Measurements from ENCODE around the gene TNFRSF14.
A peak's percentile ranks its signal among the peaks of the same experiment; 100 is the strongest.

TNFRSF14 gene

GRCh38 chr1:2558861-2559260, 2.7 kb downstream of the TNFRSF14 start:
- Histone ChIP-seq H3K4me1 (ENCODE audit: control insufficient read depth in 2 of 2, insufficient read depth in 1 of 2, low read depth in 1 of 2, low read length in 2 of 2) (peaks cover 7 to 18% of the 10 kb centered on the region in 2 donors), H3K23ac (ENCODE audit: low read depth, low read length, poor library complexity) (peak overlapping the region; percentile 3), H4K8ac (ENCODE audit: low read depth, low read length) (no peak overlapping the region), H2AK5ac (ENCODE audit: low read depth, low read length) (peak overlapping the region; percentile 100), H3K36me3 (replicated peaks in 1 of 2; ENCODE audit: control insufficient read depth in 2 of 2, insufficient read depth in 2 of 2, low read length in 2 of 2) (no peaks in the 10 kb centered on the region), H2BK5ac (ENCODE audit: low read length) (no peak overlapping the region), H2BK120ac (ENCODE audit: low read depth, low read length) (no peak overlapping the region), H3K18ac (ENCODE audit: low read length) (peak overlapping the region; percentile 11), H2BK15ac (ENCODE audit: low read length) (no peak overlapping the region), H3K27me3 (ENCODE audit: control insufficient read depth in 3 of 3, insufficient read depth in 3 of 3, low read depth in 1 of 3, low read length in 3 of 3) (peaks cover 0 to 26% (median 0%) of the 10 kb centered on the region in 3 experiments), H4K91ac (ENCODE audit: low read depth, low read length, poor library complexity) (no peak overlapping the region), H2BK12ac (ENCODE audit: low read length) (peak overlapping the region; percentile 88), H3K4me2 (ENCODE audit: insufficient read depth, low read length, poor library complexity, severe bottlenecking) (no peak overlapping the region), H2AFZ (ENCODE audit: low read length) (no peak overlapping the region), H3K9me3 (replicated peaks in 1 of 2; ENCODE audit: control insufficient read depth in 2 of 2, insufficient read depth in 1 of 2, low read depth in 1 of 2, low read length in 2 of 2) (no peaks in the 10 kb centered on the region), H3K4ac (ENCODE audit: low read length) (no peak overlapping the region), H3K27ac (replicated peaks; ENCODE audit: low read length) (no peak overlapping the region), H3K79me1 (ENCODE audit: low read depth, low read length) (peaks cover 2% of the 10 kb centered on the region), H3K14ac (ENCODE audit: low read length) (no peak overlapping the region), H3K4me3 (ENCODE audit: low read length in 2 of 2) (no peak overlapping the region), H3K9ac (ENCODE audit: low read depth, low read length, poor library complexity) (no peak overlapping the region)
- DNase-seq (ENCODE audit: low spot score), result no peak
- WGBS, 2 donors (ENCODE audit: extremely low coverage in 2 of 2, insufficient read length in 2 of 2, insufficient replicate concordance in 1 of 2), result no CpG with 5 or more reads among the region's 6 CpGs

GRCh38 chr1:2559509-2560298, 3.5 kb downstream of the TNFRSF14 start:
- Histone ChIP-seq H2AFZ (ENCODE audit: low read length) (no peak overlapping the region), H3K4me2 (ENCODE audit: insufficient read depth, low read length, poor library complexity, severe bottlenecking) (no peak overlapping the region), H3K27ac (replicated peaks; ENCODE audit: low read length) (no peak overlapping the region), H3K9ac (ENCODE audit: low read depth, low read length, poor library complexity) (no peak overlapping the region), H3K79me1 (ENCODE audit: low read depth, low read length) (peaks cover 2% of the 10 kb centered on the region), H3K14ac (ENCODE audit: low read length) (peak overlapping the region; percentile 75), H4K8ac (ENCODE audit: low read depth, low read length) (no peak overlapping the region), H2BK5ac (ENCODE audit: low read length) (no peak overlapping the region), H2BK120ac (ENCODE audit: low read depth, low read length) (no peak overlapping the region), H4K91ac (ENCODE audit: low read depth, low read length, poor library complexity) (no peak overlapping the region), H3K27me3 (ENCODE audit: control insufficient read depth in 3 of 3, insufficient read depth in 3 of 3, low read depth in 1 of 3, low read length in 3 of 3) (peaks cover 0 to 35% (median 0%) of the 10 kb centered on the region in 3 experiments), H3K9me3 (replicated peaks in 1 of 2; ENCODE audit: control insufficient read depth in 2 of 2, insufficient read depth in 1 of 2, low read depth in 1 of 2, low read length in 2 of 2) (no peaks in the 10 kb centered on the region), H3K36me3 (replicated peaks in 1 of 2; ENCODE audit: control insufficient read depth in 2 of 2, insufficient read depth in 2 of 2, low read length in 2 of 2) (no peaks in the 10 kb centered on the region), H3K4me3 (ENCODE audit: low read length in 2 of 2) (no peak overlapping the region), H3K4ac (ENCODE audit: low read length) (no peak overlapping the region), H2BK12ac (ENCODE audit: low read length) (no peak overlapping the region), H2AK5ac (ENCODE audit: low read depth, low read length) (peak overlapping the region; percentile 96), H3K23ac (ENCODE audit: low read depth, low read length, poor library complexity) (peak overlapping the region; percentile 32), H3K4me1 (ENCODE audit: control insufficient read depth in 2 of 2, insufficient read depth in 1 of 2, low read depth in 1 of 2, low read length in 2 of 2) (peaks cover 7 to 16% of the 10 kb centered on the region in 2 donors), H3K18ac (ENCODE audit: low read length) (peak overlapping the region; percentile 45), H2BK15ac (ENCODE audit: low read length) (peak overlapping the region; percentile 83)
- no CpG with 5 or more reads among the region's 35 CpGs for WGBS, 2 donors (ENCODE audit: extremely low coverage in 2 of 2, insufficient read length in 2 of 2, insufficient replicate concordance in 1 of 2)
- no peak for DNase-seq (ENCODE audit: low spot score)

- Histone ChIP-seq H2BK12ac (ENCODE audit: low read length) (peak overlapping the region; percentile 46), H3K23ac (ENCODE audit: low read depth, low read length, poor library complexity) (no peak overlapping the region), H3K9me3 (replicated peaks in 1 of 2; ENCODE audit: control insufficient read depth in 2 of 2, insufficient read depth in 1 of 2, low read depth in 1 of 2, low read length in 2 of 2) (no peaks in the 10 kb centered on the region), H2BK120ac (ENCODE audit: low read depth, low read length) (no peak overlapping the region), H4K91ac (ENCODE audit: low read depth, low read length, poor library complexity) (no peak overlapping the region), H3K27me3 (ENCODE audit: control insufficient read depth in 3 of 3, insufficient read depth in 3 of 3, low read depth in 1 of 3, low read length in 3 of 3) (peaks cover 0 to 41% (median 0%) of the 10 kb centered on the region in 3 experiments), H3K4ac (ENCODE audit: low read length) (peak overlapping the region; percentile 37), H3K27ac (replicated peaks; ENCODE audit: low read length) (no peak overlapping the region), H2AFZ (ENCODE audit: low read length) (no peak overlapping the region), H4K8ac (ENCODE audit: low read depth, low read length) (no peak overlapping the region), H2BK5ac (ENCODE audit: low read length) (peak overlapping the region; percentile 62), H3K4me2 (ENCODE audit: insufficient read depth, low read length, poor library complexity, severe bottlenecking) (no peak overlapping the region), H3K9ac (ENCODE audit: low read depth, low read length, poor library complexity) (no peak overlapping the region), H3K36me3 (replicated peaks in 1 of 2; ENCODE audit: control insufficient read depth in 2 of 2, insufficient read depth in 2 of 2, low read length in 2 of 2) (no peaks in the 10 kb centered on the region), H2BK15ac (ENCODE audit: low read length) (peak overlapping the region; percentile 83), H3K14ac (ENCODE audit: low read length) (peak overlapping the region; percentile 56), H2AK5ac (ENCODE audit: low read depth, low read length) (peak overlapping the region; percentile 96), H3K18ac (ENCODE audit: low read length) (no peak overlapping the region), H3K4me1 (ENCODE audit: control insufficient read depth in 2 of 2, insufficient read depth in 1 of 2, low read depth in 1 of 2, low read length in 2 of 2) (peaks cover 7 to 15% of the 10 kb centered on the region in 2 donors), H3K4me3 (ENCODE audit: low read length in 2 of 2) (no peak overlapping the region), H3K79me1 (ENCODE audit: low read depth, low read length) (peaks cover 1% of the 10 kb centered on the region)
- WGBS, 2 donors (ENCODE audit: extremely low coverage in 2 of 2, insufficient read length in 2 of 2, insufficient replicate concordance in 1 of 2), result no CpG with 5 or more reads among the region's 15 CpGs
- DNase-seq (ENCODE audit: low spot score), result no peak
Observed at GRCh38 chr1:2560299-2561073, 4.3 kb downstream of the TNFRSF14 start.

- peak overlapping the region; percentile 64 for H2BK15ac ChIP-seq (ENCODE audit: low read length)
- peak overlapping the region; percentile 62 for H2BK5ac ChIP-seq (ENCODE audit: low read length)
- H2BK120ac ChIP-seq (ENCODE audit: low read depth, low read length), result peak overlapping the region; percentile 31
- peak overlapping the region; percentile 96 for H2AK5ac ChIP-seq (ENCODE audit: low read depth, low read length)
- no peaks in the 10 kb centered on the region for H3K36me3 ChIP-seq (replicated peaks in 1 of 2; ENCODE audit: control insufficient read depth in 2 of 2, insufficient read depth in 2 of 2, low read length in 2 of 2)
- H3K4me3 ChIP-seq (ENCODE audit: low read length in 2 of 2), result no peak overlapping the region
- no peaks in the 10 kb centered on the region for H3K79me1 ChIP-seq (ENCODE audit: low read depth, low read length)
- WGBS, 2 donors (ENCODE audit: extremely low coverage in 2 of 2, insufficient read length in 2 of 2, insufficient replicate concordance in 1 of 2), result no CpG with 5 or more reads among the region's 11 CpGs
- peaks cover 3 to 7% of the 10 kb centered on the region in 2 donors for H3K4me1 ChIP-seq (ENCODE audit: control insufficient read depth in 2 of 2, insufficient read depth in 1 of 2, low read depth in 1 of 2, low read length in 2 of 2)
- peak overlapping the region; percentile 98 for H2BK12ac ChIP-seq (ENCODE audit: low read length)
- no peaks in the 10 kb centered on the region for H3K9me3 ChIP-seq (replicated peaks in 1 of 2; ENCODE audit: control insufficient read depth in 2 of 2, insufficient read depth in 1 of 2, low read depth in 1 of 2, low read length in 2 of 2)
- no peak for DNase-seq (ENCODE audit: low spot score)
- peaks cover 0 to 45% (median 0%) of the 10 kb centered on the region in 3 experiments for H3K27me3 ChIP-seq (ENCODE audit: control insufficient read depth in 3 of 3, insufficient read depth in 3 of 3, low read depth in 1 of 3, low read length in 3 of 3)
- peak overlapping the region; percentile 55 for H3K23ac ChIP-seq (ENCODE audit: low read depth, low read length, poor library complexity)
- no peak overlapping the region for H3K9ac ChIP-seq (ENCODE audit: low read depth, low read length, poor library complexity)
- H3K14ac ChIP-seq (ENCODE audit: low read length), result no peak overlapping the region
- no peak overlapping the region for H3K27ac ChIP-seq (replicated peaks; ENCODE audit: low read length)
- H3K4me2 ChIP-seq (ENCODE audit: insufficient read depth, low read length, poor library complexity, severe bottlenecking), result no peak overlapping the region
- H2AFZ ChIP-seq (ENCODE audit: low read length), result no peak overlapping the region
- no peak overlapping the region for H3K4ac ChIP-seq (ENCODE audit: low read length)
- H4K91ac ChIP-seq (ENCODE audit: low read depth, low read length, poor library complexity), result peak overlapping the region; percentile 89
- H4K8ac ChIP-seq (ENCODE audit: low read depth, low read length), result no peak overlapping the region
- H3K18ac ChIP-seq (ENCODE audit: low read length), result peak overlapping the region; percentile 65
Observed at GRCh38 chr1:2561446-2561845, 5.3 kb downstream of the TNFRSF14 start.

Data from neuronal stem cell (in vitro differentiated cells).